Chondrocyte (in vitro differentiated cells): ENCODE data around the gene FUT9. TPM values are rescaled to one million over a fixed set of nuclear protein-coding genes. Genes with fewer than 3 reads are reported as not detected.

Experiments
- DNase-seq: peaks from one replicate; pipeline ENCODE4 v3.0.0; 2021; ENCODE audit warnings: mixed read lengths, low spot score
- H3K27ac Mint-ChIP-seq: one replicate; pipeline ENCODE4 v1.8.0; 2021; ENCODE audit warnings: mild to moderate bottlenecking, moderate library complexity, mixed read lengths; ENCODE audit not compliant: unreplicated experiment
- H3K27me3 Mint-ChIP-seq: 2 replicates; pipeline ENCODE4 v1.8.0; 2021; ENCODE audit warnings: low read depth, mixed read lengths
- H3K36me3 Mint-ChIP-seq: 2 replicates; pipeline ENCODE4 v1.8.0; 2021; ENCODE audit warnings: low read depth, mixed read lengths
- H3K4me1 Mint-ChIP-seq: 2 replicates; pipeline ENCODE4 v1.8.0; 2021; ENCODE audit warnings: low read depth, mild to moderate bottlenecking, mixed read lengths
- H3K4me3 Mint-ChIP-seq: one replicate; pipeline ENCODE4 v1.8.0; 2021; ENCODE audit warnings: mild to moderate bottlenecking, moderate library complexity, mixed read lengths; ENCODE audit not compliant: unreplicated experiment
- H3K9me3 Mint-ChIP-seq: 2 replicates; pipeline ENCODE4 v1.8.0; 2021; ENCODE audit warnings: low read depth, mixed read lengths
- CTCF ChIP-seq: fragments of 200-600 bp; sonication (generic); IDR thresholded peaks from 2 replicates; pipeline ENCODE4 v1.5.0; 2021; ENCODE audit warnings: antibody characterized with exemption, mild to moderate bottlenecking, moderate library complexity
- total RNA-seq: library from RNA; stranded (reverse); gene quantifications from 3 replicates; pipeline ENCODE4 v1.2.1, GENCODE V29; 2021

The FUT9 gene
- total RNA-seq, 1 donor from 2014 or later: not detected

- TF ChIP-seq CTCF: no peak
- DNase-seq: no peak
- peaks cover 3% of the 10 kb centered on the region for H3K27me3 Mint-ChIP-seq
- no peaks in the 10 kb centered on the region for H3K4me1 Mint-ChIP-seq
- no peaks in the 10 kb centered on the region for H3K36me3 Mint-ChIP-seq
- H3K27ac Mint-ChIP-seq: no peak overlapping the region
- H3K9me3 Mint-ChIP-seq: peaks cover 5% of the 10 kb centered on the region
- H3K4me3 Mint-ChIP-seq: no peak overlapping the region
Measured at GRCh38 chr6:96138406-96138805, 122.6 kb downstream of the FUT9 start.

DNA sequence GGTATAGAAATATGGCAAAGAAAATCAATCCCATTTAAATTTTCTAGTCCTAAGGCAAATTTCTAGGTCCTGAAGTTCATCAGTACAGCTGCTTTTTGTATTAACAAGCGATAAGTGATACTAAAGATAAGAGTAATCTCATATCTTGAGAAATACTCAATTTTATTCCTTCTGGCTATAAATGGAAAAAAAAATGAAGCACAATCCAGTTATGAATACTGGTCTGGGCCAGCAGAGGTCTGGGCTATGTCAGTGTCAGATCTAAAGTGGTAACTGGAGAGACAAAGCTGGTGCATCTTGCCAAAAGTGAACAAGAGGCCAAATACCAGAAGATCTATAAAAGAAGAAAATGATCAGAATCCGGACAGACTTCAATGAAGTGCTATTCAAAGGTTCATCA lies 126.4 kb downstream of the FUT9 start:
- Mint-ChIP-seq H3K4me1 (no peaks in the 10 kb centered on the region), H3K36me3 (no peaks in the 10 kb centered on the region), H3K27ac (no peak overlapping the region), H3K9me3 (peaks cover 5% of the 10 kb centered on the region), H3K4me3 (no peak overlapping the region), H3K27me3 (peaks cover 6% of the 10 kb centered on the region)
- DNase-seq: no peak
- no peak for TF ChIP-seq CTCF

DNA sequence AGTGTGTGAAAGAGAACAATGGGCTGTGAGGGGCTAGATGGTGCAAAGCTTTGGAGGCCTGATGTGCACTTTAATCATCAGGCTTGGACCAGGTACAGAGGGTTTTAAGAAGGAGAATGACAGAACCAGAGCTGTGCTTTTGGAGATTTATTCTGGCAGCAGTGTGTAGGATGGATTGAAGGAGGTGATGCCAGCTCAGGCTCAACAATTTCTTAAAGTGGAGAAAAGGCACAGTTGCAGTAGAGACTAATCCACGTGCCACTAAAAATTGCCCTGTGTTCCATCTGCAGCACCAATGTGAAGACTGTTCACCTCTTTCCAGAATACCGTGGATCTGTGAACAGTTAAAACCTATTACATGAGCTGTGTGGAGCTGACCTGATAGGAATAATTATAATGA lies 134.7 kb downstream of the FUT9 start:
- no peak for DNase-seq
- H3K27me3 Mint-ChIP-seq: peaks cover 10% of the 10 kb centered on the region
- H3K4me1 Mint-ChIP-seq: no peaks in the 10 kb centered on the region
- no peak for TF ChIP-seq CTCF
- no peak overlapping the region for H3K4me3 Mint-ChIP-seq
- no peaks in the 10 kb centered on the region for H3K9me3 Mint-ChIP-seq
- H3K36me3 Mint-ChIP-seq: no peaks in the 10 kb centered on the region
- H3K27ac Mint-ChIP-seq: no peak overlapping the region

DNA sequence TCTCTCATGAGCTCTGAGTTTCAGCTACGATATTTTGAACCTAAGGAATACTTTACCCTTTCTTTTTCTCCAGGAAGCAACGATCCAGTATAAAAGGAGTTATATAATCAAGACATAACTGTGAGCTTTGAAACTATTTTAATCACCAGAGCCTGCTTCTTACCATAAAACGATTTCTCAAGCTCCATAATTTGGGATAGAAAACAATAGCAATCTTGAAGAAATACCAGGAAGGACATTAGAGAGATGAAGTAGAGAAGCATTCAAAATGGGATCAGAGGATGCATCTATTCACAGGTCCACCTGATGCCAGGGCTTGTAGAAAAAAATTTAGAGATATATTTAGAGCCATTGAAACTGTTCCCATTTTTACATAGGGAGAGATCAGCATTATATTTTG lies 135.9 kb downstream of the FUT9 start:
- no peak for TF ChIP-seq CTCF
- Mint-ChIP-seq H3K9me3 (no peaks in the 10 kb centered on the region), H3K4me3 (no peak overlapping the region), H3K27ac (no peak overlapping the region), H3K36me3 (no peaks in the 10 kb centered on the region), H3K4me1 (no peaks in the 10 kb centered on the region), H3K27me3 (peaks cover 10% of the 10 kb centered on the region)
- no peak for DNase-seq

DNA sequence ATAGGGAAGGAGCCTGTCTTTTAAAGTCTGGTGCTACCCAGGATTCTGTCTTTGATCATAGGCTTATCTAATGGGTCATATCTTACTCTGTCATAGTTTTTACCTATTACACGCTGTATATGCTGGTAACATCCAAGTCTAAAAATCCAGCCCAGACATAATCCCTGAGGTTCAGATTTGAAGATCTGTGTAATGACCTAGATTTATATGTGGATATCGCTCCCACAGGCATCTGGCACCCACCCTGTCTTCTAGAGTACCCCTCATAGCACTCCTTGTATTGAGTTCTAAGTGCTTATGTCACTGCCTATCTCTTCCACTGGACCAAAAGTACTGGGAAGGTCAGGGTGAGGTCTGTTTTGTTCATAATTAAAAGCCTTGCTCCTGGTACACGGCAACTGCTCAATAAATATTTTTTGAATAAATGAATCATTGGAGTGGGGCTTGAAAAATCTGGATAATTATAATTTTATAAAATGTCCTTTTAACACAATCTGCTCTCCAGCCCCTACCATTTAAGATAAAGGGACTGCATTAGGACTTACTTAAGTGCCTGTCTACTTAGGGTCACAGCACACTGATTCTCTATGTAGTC lies 136.4 kb downstream of the FUT9 start:
- no peaks in the 10 kb centered on the region for H3K9me3 Mint-ChIP-seq
- no peak overlapping the region for H3K4me3 Mint-ChIP-seq
- DNase-seq: no peak
- TF ChIP-seq CTCF: no peak
- H3K27me3 Mint-ChIP-seq: peaks cover 13% of the 10 kb centered on the region
- no peaks in the 10 kb centered on the region for H3K36me3 Mint-ChIP-seq
- H3K27ac Mint-ChIP-seq: no peak overlapping the region
- H3K4me1 Mint-ChIP-seq: no peaks in the 10 kb centered on the region
